HG02870 (cell line): Measurements from ENCODE around the gene LRRC3B.

Experiments used
- ATAC-seq: cut with Tn5 transposase; IDR thresholded peaks from one replicate; pipeline ENCODE4 v1.9.1; 2021; ENCODE audit warnings: mild to moderate bottlenecking, moderate library complexity; ENCODE audit not compliant: unreplicated experiment

The LRRC3B gene

GRCh38 chr3:26630669-26631389 is 8.3 kb downstream of the LRRC3B start:
- no peak for ATAC-seq

GRCh38 chr3:26631390-26631738 is 8.8 kb downstream of the LRRC3B start:
- ATAC-seq = no peak

- no peak for ATAC-seq
These were observed 12.0 kb downstream of the LRRC3B start for GRCh38 chr3:26634601-26635000.

- no peak for ATAC-seq
These were observed 13.6 kb downstream of the LRRC3B start for GRCh38 chr3:26636096-26636727.

GRCh38 chr3:26637698-26638097 is 15.1 kb downstream of the LRRC3B start:
- no peak for ATAC-seq

GRCh38 chr3:26638113-26638512 is 15.5 kb downstream of the LRRC3B start:
- no peak for ATAC-seq

- no peak for ATAC-seq
These were observed 16.8 kb downstream of the LRRC3B start for GRCh38 chr3:26639339-26639738.

- ATAC-seq = no peak
These were observed 24.5 kb downstream of the LRRC3B start for GRCh38 chr3:26647078-26647477.

GRCh38 chr3:26648461-26648860 is 25.9 kb downstream of the LRRC3B start:
- no peak for ATAC-seq

GRCh38 chr3:26652164-26652563 is 29.6 kb downstream of the LRRC3B start:
- ATAC-seq = no peak

- no peak for ATAC-seq
These were observed 31.3 kb downstream of the LRRC3B start for GRCh38 chr3:26653811-26654425.

- no peak for ATAC-seq
These were observed 32.7 kb downstream of the LRRC3B start for GRCh38 chr3:26655231-26655630.

GRCh38 chr3:26657348-26657976 is 34.9 kb downstream of the LRRC3B start:
- ATAC-seq = no peak

GRCh38 chr3:26668171-26668570 is 45.6 kb downstream of the LRRC3B start:
- ATAC-seq = no peak

GRCh38 chr3:26668696-26669095 is 46.1 kb downstream of the LRRC3B start:
- ATAC-seq = no peak

GRCh38 chr3:26675336-26675735 is 52.8 kb downstream of the LRRC3B start:
- no peak for ATAC-seq

- no peak for ATAC-seq
These were observed 59.1 kb downstream of the LRRC3B start for GRCh38 chr3:26681632-26682031.

GRCh38 chr3:26682406-26682805 is 59.8 kb downstream of the LRRC3B start:
- no peak for ATAC-seq

GRCh38 chr3:26683902-26684301 is 61.3 kb downstream of the LRRC3B start:
- ATAC-seq = no peak

- no peak for ATAC-seq
These were observed 64.9 kb downstream of the LRRC3B start for GRCh38 chr3:26687466-26687865.

- ATAC-seq = no peak
These were observed 77.0 kb downstream of the LRRC3B start for GRCh38 chr3:26699553-26699952.

GRCh38 chr3:26703519-26703918 is 80.9 kb downstream of the LRRC3B start:
- ATAC-seq = no peak
